HG02981 (cell line): ENCODE measurements around the gene PTPRCAP.
"Not testable (repeated sequence)": the region's sequence is repeated elsewhere in the genome, so short reads cannot be mapped to it uniquely, and the experiment has no call there.

Experiments used
- ATAC-seq: cut with Tn5 transposase; IDR thresholded peaks from one replicate; pipeline ENCODE4 v1.9.1; 2021; ENCODE audit warnings: mild to moderate bottlenecking, moderate library complexity; ENCODE audit not compliant: unreplicated experiment

Gene PTPRCAP

GRCh38 chr11:67437082-67437808 lies at the start of gene PTPRCAP:
Gene PTPRCAP (minus strand): TSS chr11:67437682. CDS start chr11:67437619, 63 bp downstream.
- ATAC-seq, result no peak

GRCh38 chr11:67486481-67487195 lies 49.2 kb upstream of the PTPRCAP start:
- no peak for ATAC-seq

GRCh38 chr11:67485873-67486361 lies 48.4 kb upstream of the PTPRCAP start:
- not testable (repeated sequence) for ATAC-seq

GRCh38 chr11:67484847-67485311 lies 47.4 kb upstream of the PTPRCAP start:
- no peak for ATAC-seq

GRCh38 chr11:67483831-67484665 lies 46.6 kb upstream of the PTPRCAP start:
- ATAC-seq, result no peak

GRCh38 chr11:67482827-67483798 lies 45.6 kb upstream of the PTPRCAP start, which contains the start of gene AIP:
Gene AIP (plus strand): TSS chr11:67483026. CDS start chr11:67483159, 133 bp downstream.
- ATAC-seq, result peak; percentile 71

GRCh38 chr11:67482275-67482826 lies 44.9 kb upstream of the PTPRCAP start:
- ATAC-seq, result no peak

GRCh38 chr11:67477344-67478050 lies 40.0 kb upstream of the PTPRCAP start:
- ATAC-seq, result not testable (repeated sequence)

- not testable (repeated sequence) for ATAC-seq
These were observed 39.2 kb upstream of the PTPRCAP start for GRCh38 chr11:67476692-67477091.

GRCh38 chr11:67472882-67473281 lies 35.4 kb upstream of the PTPRCAP start:
- ATAC-seq, result no peak

GRCh38 chr11:67470337-67471002 lies 33.0 kb upstream of the PTPRCAP start:
- ATAC-seq, result no peak

- ATAC-seq, result no peak
These were observed 32.0 kb upstream of the PTPRCAP start for GRCh38 chr11:67469508-67469811.

- peak; percentile 80 for ATAC-seq
These were observed 31.5 kb upstream of the PTPRCAP start, which contains the start of gene TMEM134 for GRCh38 chr11:67468759-67469507. Gene TMEM134 (minus strand): TSS chr11:67469251. CDS start chr11:67469192, 59 bp downstream.

GRCh38 chr11:67468456-67468758 lies 30.9 kb upstream of the PTPRCAP start:
- ATAC-seq, result no peak

GRCh38 chr11:67468056-67468455 lies 30.6 kb upstream of the PTPRCAP start:
- no peak for ATAC-seq

- ATAC-seq, result no peak
These were observed 29.7 kb upstream of the PTPRCAP start for GRCh38 chr11:67466962-67467771.

GRCh38 chr11:67466367-67466766 lies 28.9 kb upstream of the PTPRCAP start:
- ATAC-seq, result no peak
